ENCODE data around the gene NARS2. TPM values are rescaled to one million over a fixed set of nuclear protein-coding genes. Genes with fewer than 3 reads are reported as not detected.

NARS2 gene
- total RNA-seq, 4 donors from 2014 or later: 17.1 to 23.6 (median 22.5) TPM

- H3K27ac ChIP-seq: no peak overlapping the region
- no peak for DNase-seq
- no peaks in the 10 kb centered on the region for H3K36me3 ChIP-seq
- H3K27me3 ChIP-seq: no peaks in the 10 kb centered on the region
- TF ChIP-seq POLR2A (IDR thresholded peaks at IDR 0.05) (no peak), CTCF (IDR thresholded peaks at IDR 0.05) (no peak)
- H3K9me3 ChIP-seq: no peaks in the 10 kb centered on the region
- H3K4me3 ChIP-seq (replicated peaks in 1 of 3): no peak overlapping the region
- intact Hi-C loops (cut with DNase I): no loop called here
- no peaks in the 10 kb centered on the region for H3K4me1 ChIP-seq
Measured at GRCh38 chr11:78474451-78474850, 100.2 kb downstream of the NARS2 start.

GRCh38 chr11:78472905-78473304 lies 101.8 kb downstream of the NARS2 start:
- TF ChIP-seq POLR2A (IDR thresholded peaks at IDR 0.05) (no peak), CTCF (IDR thresholded peaks at IDR 0.05) (no peak)
- Histone ChIP-seq H3K9me3 (no peaks in the 10 kb centered on the region), H3K4me3 (replicated peaks in 1 of 3) (no peak overlapping the region), H3K27ac (no peak overlapping the region), H3K36me3 (no peaks in the 10 kb centered on the region), H3K4me1 (no peaks in the 10 kb centered on the region), H3K27me3 (no peaks in the 10 kb centered on the region)
- no peak for DNase-seq
- intact Hi-C loops (cut with DNase I): no loop called here
- 96 to 98% methylated on average over 4 of the region's 4 CpGs for WGBS, 2 donors

GRCh38 chr11:78472382-78472781 lies 102.3 kb downstream of the NARS2 start:
- Histone ChIP-seq H3K27ac (no peak overlapping the region), H3K9me3 (no peaks in the 10 kb centered on the region), H3K4me1 (no peaks in the 10 kb centered on the region), H3K27me3 (no peaks in the 10 kb centered on the region), H3K36me3 (no peaks in the 10 kb centered on the region), H3K4me3 (replicated peaks in 1 of 3) (no peak overlapping the region)
- intact Hi-C loops (cut with DNase I): no loop called here
- DNase-seq: no peak
- 92 to 95% methylated on average over 3 of the region's 3 CpGs for WGBS, 2 donors
- TF ChIP-seq POLR2A (IDR thresholded peaks at IDR 0.05) (no peak), CTCF (IDR thresholded peaks at IDR 0.05) (no peak)

- DNase-seq: no peak
- WGBS, 2 donors: 88 to 93% methylated on average over 3 of the region's 3 CpGs
- Histone ChIP-seq H3K4me1 (no peaks in the 10 kb centered on the region), H3K36me3 (no peaks in the 10 kb centered on the region), H3K27ac (no peak overlapping the region), H3K4me3 (replicated peaks in 1 of 3) (no peak overlapping the region), H3K9me3 (no peaks in the 10 kb centered on the region), H3K27me3 (no peaks in the 10 kb centered on the region)
- TF ChIP-seq POLR2A (IDR thresholded peaks at IDR 0.05): no peak
- TF ChIP-seq CTCF (IDR thresholded peaks at IDR 0.05): no peak
- intact Hi-C loops (cut with DNase I): no loop called here
Measured at GRCh38 chr11:78470861-78471442, 103.7 kb downstream of the NARS2 start.

GRCh38 chr11:78469896-78470295 lies 104.8 kb downstream of the NARS2 start:
- 90 to 91% methylated on average over 3 of the region's 3 CpGs for WGBS, 2 donors
- H3K4me3 ChIP-seq (replicated peaks in 1 of 3): no peak overlapping the region
- intact Hi-C loops (cut with DNase I): no loop called here
- no peaks in the 10 kb centered on the region for H3K36me3 ChIP-seq
- TF ChIP-seq CTCF (IDR thresholded peaks at IDR 0.05) (no peak), POLR2A (IDR thresholded peaks at IDR 0.05) (no peak)
- H3K27me3 ChIP-seq: no peaks in the 10 kb centered on the region
- H3K27ac ChIP-seq: no peak overlapping the region
- DNase-seq: no peak
- H3K4me1 ChIP-seq: no peaks in the 10 kb centered on the region
- no peaks in the 10 kb centered on the region for H3K9me3 ChIP-seq

All from thyroid gland (tissue), 4 donors.